ENCODE measurements around the gene HCCS.

HCCS gene

GRCh38 chrX:11135564-11136185, 24.5 kb downstream of the HCCS start:
- H3K4me3 ChIP-seq (ENCODE audit: low read depth, low read length): no peak overlapping the region
- no peak for TF ChIP-seq CTCF (IDR thresholded peaks at IDR 0.05; ENCODE audit: low read depth, low read length)

DNA sequence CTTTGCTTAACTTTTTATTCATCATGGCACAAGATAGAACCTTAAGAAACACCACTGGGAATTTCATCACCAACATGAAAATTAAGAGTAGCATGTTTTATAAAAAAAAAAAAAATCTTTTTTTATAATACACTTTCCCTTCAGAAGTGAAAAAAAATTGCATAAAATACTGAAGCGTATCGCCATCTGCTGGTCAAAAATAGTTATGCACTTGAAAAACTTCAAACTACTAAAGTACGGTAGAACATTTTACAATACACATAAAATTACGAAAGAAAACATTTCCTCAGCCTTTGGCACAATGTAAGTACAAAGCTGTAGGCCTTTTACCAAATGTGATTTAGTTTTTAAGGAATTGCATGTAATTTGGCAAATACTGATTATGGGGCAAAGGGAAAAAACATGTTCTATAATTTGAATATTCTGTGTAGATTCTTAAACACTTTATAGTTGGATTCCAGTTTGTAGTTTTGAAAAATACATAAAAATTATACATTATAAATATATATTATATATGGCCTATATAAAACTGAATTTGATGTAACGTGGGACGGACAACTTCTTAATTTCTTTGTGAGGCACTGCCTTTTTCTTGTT, 26.5 kb downstream of the HCCS start:
- peak; percentile 20; the same call in 1 of the 2 replicates for TF ChIP-seq CTCF (IDR thresholded peaks at IDR 0.05; ENCODE audit: low read depth, low read length)

GRCh38 chrX:11138498-11139390, 27.6 kb downstream of the HCCS start:
- H3K4me3 ChIP-seq (ENCODE audit: low read depth, low read length): no peak overlapping the region
- no peak for TF ChIP-seq CTCF (IDR thresholded peaks at IDR 0.05; ENCODE audit: low read depth, low read length)

More for the DNA sequence above, 26.5 kb downstream of the HCCS start:
- no peak overlapping the region for H3K4me3 ChIP-seq (ENCODE audit: low read depth, low read length)

GRCh38 chrX:11143931-11144678, 33.0 kb downstream of the HCCS start:
- peak; percentile 24; the same call in 1 of the 2 replicates for TF ChIP-seq CTCF (IDR thresholded peaks at IDR 0.05; ENCODE audit: low read depth, low read length)
- H3K4me3 ChIP-seq (ENCODE audit: low read depth, low read length): no peak overlapping the region

DNA sequence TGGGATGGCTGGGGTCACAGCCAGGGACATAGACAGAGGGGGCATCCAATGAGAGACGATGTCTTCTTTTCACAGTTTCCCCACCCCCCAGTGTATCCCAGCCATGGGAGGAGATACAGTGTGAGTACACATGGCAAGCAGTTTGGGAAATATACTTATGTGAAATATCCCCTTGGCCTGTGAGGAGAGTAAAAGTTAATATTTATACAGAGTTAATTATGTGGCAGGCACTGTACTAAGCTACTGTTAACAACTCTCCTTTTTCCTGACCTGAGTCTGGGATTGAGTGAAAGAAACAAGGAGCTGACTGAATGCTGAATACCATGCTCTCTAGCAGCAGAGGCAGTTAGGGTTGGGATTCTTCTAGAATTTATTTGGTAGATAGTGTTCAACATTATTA, 35.3 kb downstream of the HCCS start:
- TF ChIP-seq CTCF (IDR thresholded peaks at IDR 0.05; ENCODE audit: low read depth, low read length): no peak
- H3K4me3 ChIP-seq (ENCODE audit: low read depth, low read length): no peak overlapping the region

DNA sequence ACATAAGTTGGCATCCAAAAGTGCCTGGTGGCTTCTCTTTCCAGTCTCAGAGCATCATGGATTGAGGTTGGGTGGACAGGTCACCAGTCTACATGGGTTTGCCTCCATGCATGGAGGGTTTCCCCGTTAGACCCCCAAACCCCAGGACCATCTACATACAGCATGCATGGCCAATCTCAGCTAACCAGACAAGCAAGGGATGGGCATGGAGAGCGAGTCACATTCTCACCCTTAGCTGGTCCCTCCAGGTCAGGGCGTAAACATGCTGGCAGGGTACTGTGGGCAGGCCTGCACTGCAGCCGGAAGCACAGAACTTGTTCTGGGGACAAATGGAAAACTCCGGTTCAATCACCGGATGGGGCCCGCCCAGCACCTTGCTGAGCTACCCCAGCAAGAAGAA, 37.3 kb downstream of the HCCS start:
- TF ChIP-seq CTCF (IDR thresholded peaks at IDR 0.05; ENCODE audit: low read depth, low read length): no peak

More for the DNA sequence above, 37.3 kb downstream of the HCCS start:
- H3K4me3 ChIP-seq (ENCODE audit: low read depth, low read length): no peak overlapping the region
